GM12878 (cell line): Measurements from ENCODE around the gene IL1B. TPM values are rescaled to one million over a fixed set of nuclear protein-coding genes. Genes with fewer than 3 reads are reported as not detected.

Experiments
- ATAC-seq: fragments of 200-7000 bp; cut with Tn5 transposase; 3 replicates; pipeline ENCODE4 v1.9.1; 2020; ENCODE audit warnings: mild to moderate bottlenecking, moderate library complexity
- BruUV-seq: library from RNA; stranded (reverse); fragments of 400-500 nt; replicated peaks from 2 replicates; lab custom pipeline; 2021; lab: Mats Ljungman, UMichigan
- CTCF ChIA-PET: fragments of 300-600 bp; sonication (Branson Sonifier 250); formaldehyde crosslinking; extraction: SDS; loops from one replicate; lab custom pipeline; 2021; ENCODE audit warnings: inconsistent platforms; lab: Yijun Ruan, JAX
- POLR2A ChIA-PET: fragments of 350-600 bp; formaldehyde crosslinking; extraction: SDS; loops from one replicate; lab custom pipeline; 2021; ENCODE audit warnings: inconsistent platforms; lab: Charles Lee
- RAD21 ChIA-PET: fragments of 300-600 bp; sonication (Branson Sonifier 250); formaldehyde crosslinking; loops from one replicate; lab custom pipeline; 2023; ENCODE audit warnings: antibody characterized with exemption; ENCODE audit not compliant: unreplicated experiment; lab: Charles Lee
- SMC1A ChIA-PET: fragments of 300-600 bp; sonication (Branson Sonifier 250); formaldehyde crosslinking; loops from one replicate; lab custom pipeline; 2023; ENCODE audit not compliant: unreplicated experiment, uncharacterized antibody; lab: Charles Lee
- DNase-seq: peaks from one replicate; pipeline ENCODE4 v3.0.0-alpha.2; 2011; ENCODE audit warnings: low read depth, low spot score
- FAIRE-seq: peaks from 3 replicates; lab custom pipeline; 2011; peaks lifted over from hg19 to GRCh38; lab: Jason Lieb, UNC
- H2AFZ ChIP-seq: 2 replicates; pipeline ENCODE4 v1.6.0; 2011; ENCODE audit warnings: low read depth, low read length, control low read depth; ENCODE audit not compliant: control insufficient read depth
- H3K27ac ChIP-seq: 2 replicates; pipeline ENCODE4 v1.5.1; 2011; ENCODE audit warnings: control low read depth; ENCODE audit not compliant: control insufficient read depth, insufficient read depth
- H3K27me3 ChIP-seq, 2 experiments: replicated peaks in 1 of 2; 2 replicates each; pipeline versions ENCODE4 v1.6.0 to v1.6.1; 2011; ENCODE audit warnings: low read length in 1 of 2; ENCODE audit not compliant: control insufficient read depth in 2 of 2, insufficient read depth in 2 of 2
- H3K36me3 ChIP-seq, 2 experiments: 2 replicates each; pipeline ENCODE4 v1.5.1; 2011; ENCODE audit warnings: low read length in 1 of 2; ENCODE audit not compliant: control insufficient read depth in 2 of 2, insufficient read depth in 2 of 2
- H3K4me1 ChIP-seq: 2 replicates; pipeline ENCODE4 v1.6.1; 2011; ENCODE audit warnings: mild to moderate bottlenecking, low read length, moderate library complexity, mixed read lengths; ENCODE audit not compliant: control insufficient read depth, insufficient read depth
- H3K4me2 ChIP-seq: 2 replicates; pipeline ENCODE4 v1.6.0; 2011; ENCODE audit warnings: control low read depth; ENCODE audit not compliant: control insufficient read depth, insufficient read depth
- H3K4me3 ChIP-seq: fragments of 200-600 bp; sonication (generic); 2 replicates; pipeline ENCODE4 v1.5.1; 2016
- H3K79me2 ChIP-seq: 2 replicates; pipeline ENCODE4 v1.6.0; 2011; ENCODE audit warnings: low read length; ENCODE audit not compliant: control insufficient read depth, insufficient read depth
- H3K9ac ChIP-seq: 2 replicates; pipeline ENCODE4 v1.8.0; 2011; ENCODE audit warnings: low read length, control low read depth, mixed read lengths; ENCODE audit not compliant: control insufficient read depth, insufficient read depth
- H3K9me3 ChIP-seq: replicated peaks from 3 replicates; pipeline ENCODE4 v1.5.1; 2011; ENCODE audit warnings: mild to moderate bottlenecking, low read length; ENCODE audit not compliant: control insufficient read depth, insufficient read depth
- H4K20me1 ChIP-seq: 2 replicates; pipeline ENCODE4 v1.6.0; 2011; ENCODE audit not compliant: control insufficient read depth, insufficient read depth
- BCL11A ChIP-seq: IDR thresholded peaks from 2 replicates; pipeline ENCODE4 v1.6.1; 2011; ENCODE audit warnings: low read depth, low read length
- CBFB ChIP-seq: IDR thresholded peaks from 2 replicates; pipeline ENCODE4 v1.6.1; 2016; ENCODE audit warnings: antibody characterized with exemption, low read depth
- E2F8 ChIP-seq: fragments of 450-650 bp; IDR thresholded peaks from 2 replicates; pipeline ENCODE4 v1.6.1; 2018; ENCODE audit warnings: mild to moderate bottlenecking, low read depth, moderate library complexity; ENCODE audit not compliant: partially characterized antibody
- MLLT1 ChIP-seq: fragments of 450-650 bp; IDR thresholded peaks from 2 replicates; pipeline ENCODE4 v1.6.1; 2016; ENCODE audit warnings: mild to moderate bottlenecking
- NR2C2 ChIP-seq: IDR thresholded peaks from 2 replicates; pipeline ENCODE4 v1.6.1; 2011; ENCODE audit warnings: borderline replicate concordance, low read depth; ENCODE audit not compliant: control insufficient read depth, insufficient read length
- NRF1 ChIP-seq: conservative IDR thresholded peaks from 2 replicates; pipeline ENCODE4 v1.6.1; 2011; ENCODE audit warnings: mild to moderate bottlenecking, low read depth, low read length, improper control_type of control experiment
- POU2F2 ChIP-seq: IDR thresholded peaks from 3 replicates; pipeline ENCODE4 v1.6.1; 2011; ENCODE audit warnings: low read depth, mild to moderate bottlenecking, low read length, borderline replicate concordance
- RBBP5 ChIP-seq: fragments of 200-600 bp; sonication (generic); conservative IDR thresholded peaks from 2 replicates; pipeline ENCODE4 v1.6.1; 2016
- RCOR1 ChIP-seq: conservative IDR thresholded peaks from 2 replicates; pipeline ENCODE4 v1.6.1; 2012; ENCODE audit warnings: low read depth, low read length, improper control_type of control experiment
- SIX5 ChIP-seq: IDR thresholded peaks from 2 replicates; pipeline ENCODE4 v1.6.1; 2011; ENCODE audit warnings: mild to moderate bottlenecking, low read depth, low read length, moderate library complexity; ENCODE audit not compliant: severe bottlenecking
- SRF ChIP-seq, 2 experiments: IDR thresholded peaks; 2 replicates each; pipeline ENCODE4 v1.6.1; 2011; ENCODE audit warnings: low read depth in 2 of 2, low read length in 2 of 2, mild to moderate bottlenecking in 1 of 2, moderate library complexity in 1 of 2
- WRNIP1 ChIP-seq: IDR thresholded peaks from 2 replicates; pipeline ENCODE4 v1.6.1; 2011; ENCODE audit warnings: low read depth, low read length, improper control_type of control experiment, borderline replicate concordance
- ZNF207 ChIP-seq: fragments of 450-650 bp; IDR thresholded peaks from 2 replicates; pipeline ENCODE4 v1.6.1; 2014; ENCODE audit warnings: antibody characterized with exemption, mild to moderate bottlenecking, borderline replicate concordance
- WGBS: methylation state at CpG from one replicate; pipeline ENCODE4 v1.1.6; 2016; ENCODE audit warnings: low lambda C conversion rate; ENCODE audit not compliant: insufficient replicate concordance, insufficient coverage; ENCODE audit errors: missing lambda C conversion rate; 5-methylcytosine and 5-hydroxymethylcytosine counted together
- in situ Hi-C: fragments of 300-500 bp; cut with MboI; formaldehyde crosslinking; loops from 9 replicates; pipeline ENCODE4 v1.14.3; 2018; ENCODE audit warnings: mixed read lengths
- intact Hi-C: fragments of 100-400 bp; cut with micrococcal nuclease; formaldehyde crosslinking; loops from one replicate; pipeline ENCODE4 v1.14.2; 2022; ENCODE audit not compliant: unreplicated experiment
- polyA plus RNA-seq, 11 experiments: library from polyadenylated mRNA; depleted of rRNA in 4 of 11; unstranded in 6 of 11; stranded (reverse) in 5 of 11; fragments of >200 nt; fragmentation: Nextera tagmentation in 4 of 11; fragmentation: Illumina TruSeq in 1 of 11; extraction: Ambion mirVana in 4 of 11; extraction: Trizol in 1 of 11; gene quantifications; 1 replicate in 1 of 11; 2 replicates in 10 of 11; pipeline versions ENCODE4 v1.2.1 to v1.2.3, GENCODE V29; 2011 to 2016; ENCODE audit warnings: inconsistent platforms in 2 of 11, missing spikeins in 2 of 11, low read depth in 1 of 11
- total RNA-seq, 4 experiments: library from RNA; depleted of rRNA in 3 of 4; stranded (reverse); fragments of >200 nt in 3 of 4; fragmentation: Illumina TruSeq in 1 of 4; extraction: Trizol in 1 of 4; gene quantifications; 2 replicates each; pipeline versions ENCODE4 v1.2.1 to v1.2.3, GENCODE V29; 2013 to 2021
- TF ChIP-seq, protein P1 (sequence below): fragments of 150-350 bp; IDR thresholded peaks from 2 replicates; pipeline ENCODE4 v1.6.1; 2014; ENCODE audit warnings: mild to moderate bottlenecking, low read depth, low read length

IL1B gene
- total and polyA plus RNA-seq, 10 of the 15 experiments (the other 5 are each of a cell fraction or from before 2014, with no cell fraction given) = 0.20 to 1.6 (median 0.84) TPM

GRCh38 chr2:112813280-112813966, 23.2 kb downstream of the IL1B start:
- peaks cover 15% of the 10 kb centered on the region for H3K4me1 ChIP-seq
- H3K9ac ChIP-seq = no peak overlapping the region
- CTCF ChIA-PET = interaction anchor here (0.9 to 2.2 kb wide), 7 partner anchors 8 to 128 kb away, joined by 3 to 13 read pairs (median 7); no protein-coding TSS in a partner anchor
- no peaks in the 10 kb centered on the region; the same call in 2 of the 3 replicates for H3K9me3 ChIP-seq
- in situ Hi-C loops = no loop called here
- H3K36me3 ChIP-seq = no peaks in the 10 kb centered on the region
- POLR2A ChIA-PET = interaction anchor here (1.1 to 3.1 kb wide), 7 partner anchors 9 to 72 kb away, joined by 3 to 15 read pairs (median 4); partner anchors contain the start of gene IL1B
- no peak overlapping the region for H3K27ac ChIP-seq
- H3K79me2 ChIP-seq = no peaks in the 10 kb centered on the region
- intact Hi-C loops = loop anchor here (2.0 kb wide), 2 partner anchors 57 to 67 kb away; no protein-coding TSS in a partner anchor
- no peak for ATAC-seq
- WGBS = 93% methylated on average over 10 of the region's 10 CpGs
- H2AFZ ChIP-seq = no peak overlapping the region
- DNase-seq = no peak
- RAD21 ChIA-PET = interaction anchor here (0.9 to 3.3 kb wide), 12 partner anchors 9 to 129 kb away, joined by 3 to 26 read pairs (median 6); partner anchors contain the start of genes CKAP2L and IL1A
- FAIRE-seq = no peak
- H3K4me3 ChIP-seq = no peak overlapping the region
- TF ChIP-seq E2F8 (no peak), CBFB (no peak), ZNF207 (no peak), NR2C2 (no peak), RBBP5 (no peak), NRF1 (no peak), BCL11A (no peak), RCOR1 (no peak), MLLT1 (no peak), WRNIP1 (no peak), POU2F2 (no peak), SIX5 (no peak), SRF (IDR thresholded peaks at IDR 0.05; ENCODE audit: low read depth in 2 of 2, low read length in 2 of 2) (no peak)
- TF ChIP-seq, protein P1, sequence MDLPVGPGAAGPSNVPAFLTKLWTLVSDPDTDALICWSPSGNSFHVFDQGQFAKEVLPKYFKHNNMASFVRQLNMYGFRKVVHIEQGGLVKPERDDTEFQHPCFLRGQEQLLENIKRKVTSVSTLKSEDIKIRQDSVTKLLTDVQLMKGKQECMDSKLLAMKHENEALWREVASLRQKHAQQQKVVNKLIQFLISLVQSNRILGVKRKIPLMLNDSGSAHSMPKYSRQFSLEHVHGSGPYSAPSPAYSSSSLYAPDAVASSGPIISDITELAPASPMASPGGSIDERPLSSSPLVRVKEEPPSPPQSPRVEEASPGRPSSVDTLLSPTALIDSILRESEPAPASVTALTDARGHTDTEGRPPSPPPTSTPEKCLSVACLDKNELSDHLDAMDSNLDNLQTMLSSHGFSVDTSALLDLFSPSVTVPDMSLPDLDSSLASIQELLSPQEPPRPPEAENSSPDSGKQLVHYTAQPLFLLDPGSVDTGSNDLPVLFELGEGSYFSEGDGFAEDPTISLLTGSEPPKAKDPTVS = no peak
- H3K27me3 ChIP-seq = no peaks in the 10 kb centered on the region
- no peak overlapping the region for H3K4me2 ChIP-seq
- SMC1A ChIA-PET = interaction anchor here (1.0 to 5.0 kb wide), 18 partner anchors 8 to 107 kb away, joined by 3 to 30 read pairs (median 8); partner anchors contain the start of gene IL1B
- no peaks in the 10 kb centered on the region for H4K20me1 ChIP-seq
- TSS peak; percentile 79 for BruUV-seq
